ENCODE results near the gene CCR6.

- no peak for TF ChIP-seq POLR2A (IDR thresholded peaks at IDR 0.05)
- TF ChIP-seq CTCF (IDR thresholded peaks at IDR 0.05): no peak
Measured at GRCh38 chr6:167100241-167100674, 22.6 kb upstream of the CCR6 start.
